Thyroid gland (tissue), 4 donors: ENCODE data around the gene TP63.

Source experiments
- CTCF ChIP-seq, 6 experiments: fragments of 200-600 bp in 3 of 6; fragments of 450-650 bp in 3 of 6; sonication (generic) in 3 of 6; IDR thresholded peaks; one replicate each; pipeline ENCODE4 v1.5.1; 2016 to 2019; ENCODE audit warnings: antibody characterized with exemption in 6 of 6, mild to moderate bottlenecking in 2 of 6, inconsistent platforms in 1 of 6, moderate library complexity in 1 of 6
- POLR2A ChIP-seq, 2 donors: fragments of 450-650 bp; IDR thresholded peaks; one replicate each; pipeline ENCODE4 v1.6.1; 2017; ENCODE audit warnings: antibody characterized with exemption in 2 of 2, mild to moderate bottlenecking in 2 of 2, moderate library complexity in 1 of 2

- no peak for TF ChIP-seq CTCF (IDR thresholded peaks at IDR 0.05)
- TF ChIP-seq POLR2A (IDR thresholded peaks at IDR 0.05) = no peak
Observed at GRCh38 chr3:189909139-189909538, 277.9 kb downstream of the TP63 start.
